ENCODE data around the gene SOD1.

The SOD1 gene

DNA sequence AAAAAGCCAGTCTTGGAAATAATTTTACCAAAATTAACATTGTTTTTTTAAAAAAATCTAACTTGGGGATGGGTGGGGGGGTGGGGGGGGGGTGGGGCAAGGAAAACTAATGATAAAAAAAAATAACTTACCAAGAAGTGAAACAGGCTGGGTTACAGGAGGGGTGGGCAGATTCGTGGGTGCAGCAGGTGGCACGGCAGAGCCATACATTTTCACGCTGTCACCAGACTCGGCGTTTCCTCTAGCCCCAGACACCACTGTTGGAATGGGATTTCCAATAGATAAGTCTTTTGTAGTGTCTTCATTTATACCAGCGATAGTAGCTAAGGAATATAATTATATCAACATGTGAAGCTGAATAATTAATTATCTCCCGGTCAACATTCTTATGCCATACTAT, 25.4 kb downstream of the SOD1 start:
- no peaks in the 10 kb centered on the region for H3K27me3 ChIP-seq (ENCODE audit: insufficient read depth, low read depth)
- H3K4me1 ChIP-seq (ENCODE audit: low read depth, poor library complexity, severe bottlenecking), result no peaks in the 10 kb centered on the region
- no peaks in the 10 kb centered on the region for H3K79me2 ChIP-seq (ENCODE audit: insufficient read depth, low read depth)
- no peak overlapping the region for H3K4me3 ChIP-seq (IDR thresholded peaks at IDR 0.05; ENCODE audit: insufficient read depth, low read depth, low read length)
- H3K27ac ChIP-seq, result no peak overlapping the region
- no peak overlapping the region for H3K4me2 ChIP-seq
- no peak overlapping the region for H2AFZ ChIP-seq (ENCODE audit: low read depth)
- peaks cover 21% of the 10 kb centered on the region; the same call in 1 of the 2 replicates for H3K36me3 ChIP-seq (ENCODE audit: insufficient read depth)
- no peak overlapping the region for H3K9ac ChIP-seq
- H4K20me1 ChIP-seq (ENCODE audit: insufficient read depth), result no peaks in the 10 kb centered on the region
- TF ChIP-seq, protein P1, sequence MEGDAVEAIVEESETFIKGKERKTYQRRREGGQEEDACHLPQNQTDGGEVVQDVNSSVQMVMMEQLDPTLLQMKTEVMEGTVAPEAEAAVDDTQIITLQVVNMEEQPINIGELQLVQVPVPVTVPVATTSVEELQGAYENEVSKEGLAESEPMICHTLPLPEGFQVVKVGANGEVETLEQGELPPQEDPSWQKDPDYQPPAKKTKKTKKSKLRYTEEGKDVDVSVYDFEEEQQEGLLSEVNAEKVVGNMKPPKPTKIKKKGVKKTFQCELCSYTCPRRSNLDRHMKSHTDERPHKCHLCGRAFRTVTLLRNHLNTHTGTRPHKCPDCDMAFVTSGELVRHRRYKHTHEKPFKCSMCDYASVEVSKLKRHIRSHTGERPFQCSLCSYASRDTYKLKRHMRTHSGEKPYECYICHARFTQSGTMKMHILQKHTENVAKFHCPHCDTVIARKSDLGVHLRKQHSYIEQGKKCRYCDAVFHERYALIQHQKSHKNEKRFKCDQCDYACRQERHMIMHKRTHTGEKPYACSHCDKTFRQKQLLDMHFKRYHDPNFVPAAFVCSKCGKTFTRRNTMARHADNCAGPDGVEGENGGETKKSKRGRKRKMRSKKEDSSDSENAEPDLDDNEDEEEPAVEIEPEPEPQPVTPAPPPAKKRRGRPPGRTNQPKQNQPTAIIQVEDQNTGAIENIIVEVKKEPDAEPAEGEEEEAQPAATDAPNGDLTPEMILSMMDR (conservative IDR thresholded peaks at IDR 0.05; ENCODE audit: low read depth, low read length), result no peak

GRCh38 chr21:31686272-31686915, 26.9 kb downstream of the SOD1 start:
- Histone ChIP-seq H3K36me3 (ENCODE audit: insufficient read depth) (peaks cover 21% of the 10 kb centered on the region; the same call in 1 of the 2 replicates), H2AFZ (ENCODE audit: low read depth) (no peak overlapping the region), H4K20me1 (ENCODE audit: insufficient read depth) (no peaks in the 10 kb centered on the region), H3K27ac (no peak overlapping the region), H3K4me2 (no peak overlapping the region), H3K79me2 (ENCODE audit: insufficient read depth, low read depth) (no peaks in the 10 kb centered on the region), H3K27me3 (ENCODE audit: insufficient read depth, low read depth) (no peaks in the 10 kb centered on the region), H3K4me3 (IDR thresholded peaks at IDR 0.05; ENCODE audit: insufficient read depth, low read depth, low read length) (no peak overlapping the region), H3K4me1 (ENCODE audit: low read depth, poor library complexity, severe bottlenecking) (no peaks in the 10 kb centered on the region), H3K9ac (no peak overlapping the region)
- TF ChIP-seq, protein P1 (conservative IDR thresholded peaks at IDR 0.05; ENCODE audit: low read depth, low read length), result no peak

DNA sequence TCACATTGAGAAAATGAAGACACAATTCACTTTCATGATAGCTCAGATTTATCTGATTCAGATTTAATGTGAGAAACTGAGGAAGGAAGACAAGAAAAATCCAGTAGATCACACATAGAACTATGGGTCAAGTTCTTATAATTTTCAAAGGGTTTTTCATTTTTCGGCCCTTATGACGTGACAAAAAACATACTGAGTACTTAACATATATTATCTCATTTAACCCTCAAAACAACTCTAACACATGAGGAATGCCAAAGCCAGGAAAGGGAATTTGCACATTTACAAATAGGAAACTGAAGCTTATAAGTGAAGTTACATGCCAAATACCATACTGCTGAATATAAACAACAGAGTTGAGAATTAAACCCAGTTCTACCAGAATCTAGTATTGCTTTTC, 27.6 kb downstream of the SOD1 start:
- Histone ChIP-seq H3K36me3 (ENCODE audit: insufficient read depth) (peaks cover 23% of the 10 kb centered on the region; the same call in 1 of the 2 replicates), H3K9ac (no peak overlapping the region), H3K4me1 (ENCODE audit: low read depth, poor library complexity, severe bottlenecking) (no peaks in the 10 kb centered on the region), H3K4me3 (IDR thresholded peaks at IDR 0.05; ENCODE audit: insufficient read depth, low read depth, low read length) (no peak overlapping the region), H2AFZ (ENCODE audit: low read depth) (no peak overlapping the region), H3K27ac (no peak overlapping the region), H3K79me2 (ENCODE audit: insufficient read depth, low read depth) (no peaks in the 10 kb centered on the region), H3K4me2 (no peak overlapping the region), H3K27me3 (ENCODE audit: insufficient read depth, low read depth) (no peaks in the 10 kb centered on the region), H4K20me1 (ENCODE audit: insufficient read depth) (no peaks in the 10 kb centered on the region)
- TF ChIP-seq, protein P1 (conservative IDR thresholded peaks at IDR 0.05; ENCODE audit: low read depth, low read length), result no peak

DNA sequence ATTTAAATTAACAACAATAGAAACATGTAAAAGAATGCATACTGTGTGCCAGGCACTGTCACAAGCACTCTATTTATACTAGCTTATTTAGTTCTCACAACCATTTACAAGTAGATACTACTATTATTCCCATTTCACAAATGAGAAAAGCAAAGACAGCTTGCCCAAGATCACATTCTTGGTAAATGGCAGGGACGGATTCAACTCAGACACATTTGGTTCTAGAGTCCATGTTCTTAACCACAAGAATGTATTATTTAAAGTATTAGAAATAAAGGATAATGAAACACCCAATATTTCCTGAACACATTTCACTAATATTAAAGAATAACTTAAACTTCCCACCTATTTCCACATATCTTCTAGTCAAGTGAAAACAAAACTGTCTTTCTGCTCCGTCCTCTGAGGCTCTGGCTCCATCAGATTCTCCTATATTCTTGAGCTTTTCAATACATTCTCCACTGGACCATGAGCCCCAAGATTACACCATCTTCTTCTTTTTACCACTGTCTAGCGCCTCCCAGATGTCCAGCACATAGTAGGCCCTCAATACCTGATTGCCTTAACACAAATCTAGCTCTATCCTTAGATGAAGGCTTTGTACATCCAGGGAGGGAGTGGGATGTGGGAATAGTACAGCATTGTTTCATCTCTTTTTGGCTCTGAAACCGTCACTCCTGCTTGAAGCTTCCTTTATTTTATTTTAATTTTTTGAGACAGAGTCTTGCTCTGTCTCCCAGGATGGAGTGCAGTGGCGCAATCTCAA, 29.3 kb downstream of the SOD1 start:
- no peaks in the 10 kb centered on the region for H3K27me3 ChIP-seq (ENCODE audit: insufficient read depth, low read depth)
- H3K27ac ChIP-seq, result no peak overlapping the region
- H3K36me3 ChIP-seq (ENCODE audit: insufficient read depth), result peaks cover 22% of the 10 kb centered on the region; the same call in 1 of the 2 replicates
- no peak overlapping the region for H3K4me2 ChIP-seq
- no peak overlapping the region for H3K9ac ChIP-seq
- H4K20me1 ChIP-seq (ENCODE audit: insufficient read depth), result no peaks in the 10 kb centered on the region
- TF ChIP-seq, protein P1 (conservative IDR thresholded peaks at IDR 0.05; ENCODE audit: low read depth, low read length), result no peak
- no peaks in the 10 kb centered on the region for H3K79me2 ChIP-seq (ENCODE audit: insufficient read depth, low read depth)
- H3K4me1 ChIP-seq (ENCODE audit: low read depth, poor library complexity, severe bottlenecking), result no peaks in the 10 kb centered on the region
- no peak overlapping the region for H2AFZ ChIP-seq (ENCODE audit: low read depth)
- no peak overlapping the region for H3K4me3 ChIP-seq (IDR thresholded peaks at IDR 0.05; ENCODE audit: insufficient read depth, low read depth, low read length)
